HG03045 (cell line): ENCODE data around the gene IFI27L1.

Experiments used
- ATAC-seq: cut with Tn5 transposase; IDR thresholded peaks from one replicate; pipeline ENCODE4 v1.9.1; 2021; ENCODE audit warnings: mild to moderate bottlenecking, moderate library complexity; ENCODE audit not compliant: unreplicated experiment

IFI27L1 gene

DNA sequence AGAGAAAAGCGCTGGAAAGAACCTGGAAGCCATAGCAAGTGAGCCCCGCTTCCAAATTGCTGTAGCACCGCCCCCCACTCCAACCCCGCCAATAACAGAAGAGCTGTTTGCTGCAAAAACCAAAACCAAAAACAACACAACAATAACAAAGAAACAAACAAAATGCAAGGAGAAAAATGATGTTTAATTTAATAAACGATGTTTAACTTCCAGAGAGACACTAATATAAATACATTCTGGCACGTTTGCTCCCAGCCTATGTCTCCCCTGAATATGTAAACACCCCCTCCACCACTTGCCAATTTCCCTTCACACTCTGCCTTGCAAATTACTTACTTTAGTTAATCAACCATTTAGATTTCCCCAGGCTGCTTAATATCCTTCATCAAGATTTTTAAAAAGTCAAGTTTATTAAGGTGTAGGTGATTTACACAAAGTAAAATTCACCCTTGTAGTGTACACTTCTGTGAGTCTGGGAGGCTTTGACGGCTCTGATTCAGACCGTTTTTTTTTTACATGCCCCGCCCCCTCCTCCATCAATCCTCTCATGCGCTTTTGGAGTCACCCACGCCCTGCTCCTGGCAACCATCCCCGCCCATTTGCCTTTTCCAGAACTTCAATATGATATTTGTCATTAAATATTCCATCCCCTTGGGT, 48.8 kb downstream of the IFI27L1 start:
- no peak for ATAC-seq

DNA sequence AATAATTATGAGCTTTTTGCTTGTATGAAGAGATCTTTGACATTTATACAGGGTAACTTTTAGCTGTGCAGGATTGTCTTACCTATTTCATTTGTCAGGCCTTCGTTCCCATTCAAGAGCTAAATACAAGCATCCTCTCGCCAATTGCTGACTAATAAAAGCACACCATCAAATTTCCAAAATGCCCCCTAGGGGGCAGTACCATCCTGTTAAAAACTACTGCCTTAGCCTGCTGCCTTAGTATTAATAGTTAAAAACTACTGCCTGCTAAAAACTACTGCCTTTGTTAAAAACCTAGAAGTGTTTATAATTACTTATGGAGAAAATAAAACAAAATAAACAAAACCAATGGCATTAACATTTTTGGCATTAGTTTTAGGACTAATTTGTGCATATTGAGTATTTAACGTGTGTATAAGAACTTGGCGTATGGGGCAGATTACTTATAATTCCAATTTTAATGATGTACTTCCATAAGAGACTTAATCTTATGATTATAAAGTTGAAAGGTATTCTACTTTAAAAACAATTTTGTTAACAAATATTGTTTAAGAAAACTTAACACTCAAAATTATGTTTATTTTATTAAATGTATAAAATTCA, 51.3 kb downstream of the IFI27L1 start:
- no peak for ATAC-seq

DNA sequence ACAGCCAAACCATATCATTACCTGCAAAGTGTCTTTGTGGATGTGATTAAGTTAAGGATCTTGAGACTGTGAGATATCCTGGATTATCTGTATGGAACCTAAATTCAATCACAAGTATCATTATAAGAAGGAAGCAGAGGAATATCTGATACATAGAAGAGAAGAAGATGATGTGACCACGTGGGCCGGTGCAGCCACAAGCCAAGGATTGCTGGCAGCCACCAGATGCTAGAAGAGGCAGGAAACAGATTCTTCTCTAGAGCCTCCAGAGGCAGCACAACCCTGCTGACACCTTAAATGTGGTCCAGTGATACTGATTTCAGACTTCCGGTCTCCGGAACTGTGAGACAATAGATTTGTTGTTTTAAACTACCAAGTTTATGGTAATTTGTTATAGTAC, 54.4 kb downstream of the IFI27L1 start:
- no peak for ATAC-seq

DNA sequence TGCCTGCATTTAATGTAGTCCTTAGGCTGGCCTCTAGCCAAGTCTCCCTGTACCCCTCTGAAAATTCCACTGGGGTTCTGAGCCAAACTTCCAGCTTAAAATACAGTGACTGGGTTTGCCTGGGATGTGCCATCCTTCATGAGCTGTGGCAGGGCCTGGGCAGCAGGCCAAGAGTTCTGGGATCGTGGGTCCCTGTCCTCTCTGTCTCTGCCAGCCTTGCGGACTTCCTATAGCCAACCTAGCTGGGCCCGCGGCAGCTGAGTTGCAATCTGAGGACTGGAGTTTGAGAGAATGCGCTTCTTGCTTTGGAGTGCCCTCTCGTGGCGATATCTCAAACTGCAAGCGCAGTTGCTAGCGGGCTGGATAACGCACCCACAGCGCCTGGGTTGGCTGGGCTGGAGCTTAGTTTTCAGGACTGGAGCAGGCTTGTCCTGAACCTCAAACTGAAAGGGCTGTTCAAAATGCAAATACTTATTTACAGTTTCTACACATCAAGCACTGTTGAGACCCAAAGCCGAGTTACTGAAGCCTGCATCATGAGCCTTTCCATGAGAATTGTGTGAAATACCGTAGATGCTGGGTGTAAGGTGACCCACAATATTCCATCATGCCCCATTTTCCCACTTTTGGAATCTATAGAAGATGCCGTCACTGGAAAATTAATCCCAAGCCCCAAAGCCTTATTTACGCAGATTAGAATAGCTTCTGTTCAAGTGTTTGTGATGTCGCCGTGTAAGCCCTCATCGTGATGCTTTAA, 55.6 kb downstream of the IFI27L1 start:
- ATAC-seq, result peak; percentile 81

GRCh38 chr14:94138251-94138650, 57.1 kb downstream of the IFI27L1 start:
- ATAC-seq, result no peak

- ATAC-seq, result no peak
Measured at GRCh38 chr14:94139006-94139405, 57.9 kb downstream of the IFI27L1 start.

DNA sequence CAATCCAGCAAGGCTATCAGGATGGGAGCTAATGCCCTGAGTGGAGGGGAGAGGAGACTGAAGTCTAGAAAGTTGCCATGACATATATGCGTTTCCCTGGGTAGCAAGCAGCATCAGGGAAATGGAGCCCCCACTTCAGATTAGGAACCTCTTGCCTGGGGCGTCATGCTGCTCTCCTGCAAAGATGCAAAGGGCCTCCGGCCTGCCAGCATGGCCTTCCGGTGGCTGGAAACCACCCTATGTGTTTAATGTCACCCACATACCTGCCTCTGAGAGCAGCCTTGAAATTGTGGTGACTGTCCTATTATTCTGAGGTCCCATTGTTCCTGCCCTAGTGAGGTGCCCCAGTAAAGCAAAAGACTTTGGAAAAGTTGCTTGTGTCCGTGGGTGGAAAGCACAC, 58.3 kb downstream of the IFI27L1 start:
- ATAC-seq, result no peak

- no peak for ATAC-seq
Measured at GRCh38 chr14:94142247-94142646, 61.1 kb downstream of the IFI27L1 start.

DNA sequence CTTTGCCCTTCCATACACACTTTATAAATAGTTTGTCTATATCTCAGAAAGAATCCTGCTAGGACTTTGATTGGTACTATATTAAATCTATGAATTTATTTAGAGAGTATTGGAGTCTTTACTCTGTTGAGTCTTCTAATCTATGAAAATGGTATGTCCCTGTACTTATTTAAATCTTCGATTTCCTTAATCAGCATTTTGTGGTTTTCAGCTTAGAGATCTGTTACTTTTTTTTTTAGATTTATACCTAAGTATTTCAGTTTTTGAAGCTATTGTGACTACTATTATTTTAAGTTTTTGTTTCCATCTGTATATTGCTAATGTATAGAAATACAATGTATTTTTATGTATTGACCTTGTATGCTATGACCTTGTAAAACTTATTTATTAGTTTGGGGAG, 61.7 kb downstream of the IFI27L1 start:
- no peak for ATAC-seq

DNA sequence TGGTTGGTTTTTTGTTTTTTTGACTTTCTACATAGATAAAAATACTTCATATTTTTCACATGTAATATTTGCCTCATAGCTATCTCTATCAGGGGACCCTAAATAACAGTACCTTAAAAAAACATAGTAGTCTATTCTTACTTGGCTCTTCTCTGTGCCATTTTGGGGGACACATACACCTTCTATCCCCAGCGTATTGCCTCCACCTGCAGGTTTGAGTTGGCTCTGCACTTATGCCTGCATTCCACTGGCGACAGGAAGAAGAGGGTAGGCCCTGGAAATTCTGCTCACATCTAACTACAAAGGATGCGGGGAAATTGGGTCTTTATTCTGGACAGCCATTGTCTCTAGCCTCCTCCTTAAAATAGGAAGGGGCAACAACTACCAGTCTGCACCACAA, 62.1 kb downstream of the IFI27L1 start:
- no peak for ATAC-seq

GRCh38 chr14:94143711-94144110, 62.6 kb downstream of the IFI27L1 start:
- no peak for ATAC-seq

GRCh38 chr14:94144765-94145164, 63.7 kb downstream of the IFI27L1 start:
- ATAC-seq, result no peak

GRCh38 chr14:94145902-94146527, 64.9 kb downstream of the IFI27L1 start:
- ATAC-seq, result no peak
